HUES48 (cell line): ENCODE data around the gene DLG2.

Source experiments
- H3K27ac ChIP-seq: one replicate; pipeline ENCODE4 v1.7.0; 2013; ENCODE audit warnings: low read depth, low read length, inconsistent platforms
- H3K27me3 ChIP-seq: 2 replicates; pipeline ENCODE4 v1.6.1; 2013; ENCODE audit warnings: mild to moderate bottlenecking, low read length; ENCODE audit not compliant: control insufficient read depth, insufficient read depth
- H3K36me3 ChIP-seq: 2 replicates; pipeline ENCODE4 v1.6.1; 2013; ENCODE audit warnings: low read length; ENCODE audit not compliant: control insufficient read depth, insufficient read depth
- H3K4me1 ChIP-seq: 2 replicates; pipeline ENCODE4 v1.6.1; 2013; ENCODE audit warnings: mild to moderate bottlenecking, low read length; ENCODE audit not compliant: control insufficient read depth, insufficient read depth
- H3K4me3 ChIP-seq: 2 replicates; pipeline ENCODE4 v1.5.1; 2013; ENCODE audit warnings: mild to moderate bottlenecking, low read depth, low read length
- H3K9ac ChIP-seq: 2 replicates; pipeline ENCODE4 v1.6.1; 2013; ENCODE audit warnings: mild to moderate bottlenecking, low read depth, low read length, moderate library complexity
- H3K9me3 ChIP-seq: 2 replicates; pipeline ENCODE4 v1.6.1; 2013; ENCODE audit warnings: low read length; ENCODE audit not compliant: control insufficient read depth, insufficient read depth

The DLG2 gene

DNA sequence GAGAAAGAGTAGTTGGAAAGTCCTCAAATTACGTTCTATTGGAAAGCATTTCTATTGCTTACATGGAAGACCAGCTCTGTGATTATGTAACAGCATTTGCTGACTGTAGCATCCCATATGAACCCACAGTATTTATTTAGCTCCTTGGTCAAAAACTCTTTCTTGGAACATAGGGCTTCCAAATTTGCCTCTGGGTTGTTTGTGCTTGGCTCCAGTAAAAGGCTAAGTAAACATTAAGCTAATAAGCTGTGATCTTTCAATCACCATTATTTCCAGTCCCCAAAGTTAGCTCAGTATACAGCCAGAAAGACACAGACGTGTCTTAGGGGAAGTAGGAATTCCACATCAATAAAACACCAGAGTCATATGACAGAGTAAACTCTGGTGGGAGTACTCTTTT lies 668.8 kb downstream of the DLG2 start:
- Histone ChIP-seq H3K27ac (no peak overlapping the region), H3K4me3 (no peak overlapping the region), H3K36me3 (no peaks in the 10 kb centered on the region), H3K9me3 (no peaks in the 10 kb centered on the region), H3K9ac (no peak overlapping the region), H3K27me3 (no peaks in the 10 kb centered on the region), H3K4me1 (no peaks in the 10 kb centered on the region)

DNA sequence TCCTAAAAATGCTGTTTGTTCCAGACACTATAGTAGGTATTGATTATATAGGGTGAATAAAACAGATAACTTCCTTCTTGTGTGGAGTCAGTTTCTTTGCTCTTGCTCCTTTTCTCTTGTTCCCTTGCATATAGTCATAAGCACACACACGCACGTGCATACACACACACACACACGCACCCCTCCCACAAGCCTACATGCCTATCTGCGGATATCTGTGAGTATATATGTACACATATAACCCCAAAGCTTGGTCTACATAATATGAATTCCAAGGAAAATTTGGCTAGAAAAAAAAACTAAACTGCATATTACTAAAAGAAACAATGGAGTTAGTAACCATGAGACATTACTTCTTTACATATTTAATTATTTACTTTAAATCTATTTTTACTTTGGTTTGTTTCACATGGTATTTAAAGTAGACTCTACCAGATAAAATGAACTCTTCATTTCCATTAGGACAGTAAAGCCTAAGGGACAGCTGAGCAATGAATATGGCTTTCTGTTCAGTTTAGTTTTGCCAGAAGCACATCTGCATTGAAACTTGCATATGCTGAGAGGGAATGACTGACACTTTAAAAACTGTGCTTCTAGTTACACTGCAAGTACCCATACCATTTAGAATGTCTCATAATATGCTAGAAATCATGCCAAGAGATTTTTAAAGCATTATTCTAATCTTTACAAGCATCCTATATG lies 676.4 kb downstream of the DLG2 start:
- Histone ChIP-seq H3K36me3 (no peaks in the 10 kb centered on the region), H3K4me1 (peaks cover 17% of the 10 kb centered on the region), H3K9ac (no peak overlapping the region), H3K27me3 (no peaks in the 10 kb centered on the region), H3K9me3 (no peaks in the 10 kb centered on the region), H3K4me3 (no peak overlapping the region), H3K27ac (no peak overlapping the region)

DNA sequence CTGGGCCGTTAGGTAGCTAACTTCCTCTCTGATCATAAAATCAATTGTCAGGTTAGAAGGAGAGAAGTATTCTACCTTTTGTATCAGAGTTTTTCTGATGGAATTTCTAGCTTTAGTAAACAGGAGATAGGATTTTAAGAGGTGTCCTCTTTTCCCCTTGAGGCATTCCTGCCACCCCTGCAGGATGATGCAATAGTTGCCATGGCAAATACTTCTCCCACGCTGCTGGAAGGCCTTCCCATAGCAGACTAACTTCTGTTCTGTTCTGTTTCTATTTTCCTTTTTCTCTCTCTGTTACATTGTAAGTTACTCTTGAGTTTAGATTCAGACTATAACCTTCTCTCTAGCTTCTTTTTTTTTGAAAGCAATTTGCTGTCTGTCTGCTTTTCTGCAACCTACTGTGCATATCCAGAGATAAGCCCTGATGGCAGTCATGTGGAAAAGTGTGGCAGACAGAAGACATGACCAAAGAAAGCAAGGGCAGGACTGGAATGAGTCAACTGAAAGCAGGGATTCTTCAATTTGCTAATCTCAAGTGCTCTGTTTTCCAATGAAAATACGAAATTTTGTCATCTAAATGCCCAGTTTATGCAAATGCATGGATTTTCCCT lies 679.1 kb downstream of the DLG2 start:
- H3K4me1 ChIP-seq: peaks cover 17% of the 10 kb centered on the region
- no peaks in the 10 kb centered on the region for H3K27me3 ChIP-seq
- H3K9me3 ChIP-seq: no peaks in the 10 kb centered on the region
- H3K9ac ChIP-seq: no peak overlapping the region
- no peaks in the 10 kb centered on the region for H3K36me3 ChIP-seq
- no peak overlapping the region for H3K4me3 ChIP-seq
- H3K27ac ChIP-seq: no peak overlapping the region

DNA sequence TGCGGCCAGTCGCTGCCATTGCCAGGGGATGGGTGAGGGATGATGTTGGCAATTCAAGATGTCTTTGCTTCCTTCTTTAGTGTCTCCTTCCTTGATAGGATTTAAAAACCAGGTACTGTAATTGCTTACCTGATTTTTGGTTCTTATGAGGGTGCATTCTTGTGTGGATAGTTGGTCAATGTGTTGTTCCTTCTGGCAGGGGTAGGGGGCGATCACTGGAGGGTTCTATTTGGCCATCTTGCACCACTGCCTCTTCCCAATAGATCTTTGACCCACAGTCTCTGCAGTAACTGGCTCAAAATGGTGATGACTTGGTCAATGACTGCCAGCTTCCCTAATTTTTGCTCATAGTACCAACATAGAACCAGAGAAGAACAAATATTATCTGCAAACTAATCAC lies 680.1 kb downstream of the DLG2 start:
- H3K9ac ChIP-seq: no peak overlapping the region
- H3K4me3 ChIP-seq: no peak overlapping the region
- no peaks in the 10 kb centered on the region for H3K36me3 ChIP-seq
- peaks cover 17% of the 10 kb centered on the region for H3K4me1 ChIP-seq
- no peaks in the 10 kb centered on the region for H3K27me3 ChIP-seq
- H3K27ac ChIP-seq: no peak overlapping the region
- no peaks in the 10 kb centered on the region for H3K9me3 ChIP-seq

DNA sequence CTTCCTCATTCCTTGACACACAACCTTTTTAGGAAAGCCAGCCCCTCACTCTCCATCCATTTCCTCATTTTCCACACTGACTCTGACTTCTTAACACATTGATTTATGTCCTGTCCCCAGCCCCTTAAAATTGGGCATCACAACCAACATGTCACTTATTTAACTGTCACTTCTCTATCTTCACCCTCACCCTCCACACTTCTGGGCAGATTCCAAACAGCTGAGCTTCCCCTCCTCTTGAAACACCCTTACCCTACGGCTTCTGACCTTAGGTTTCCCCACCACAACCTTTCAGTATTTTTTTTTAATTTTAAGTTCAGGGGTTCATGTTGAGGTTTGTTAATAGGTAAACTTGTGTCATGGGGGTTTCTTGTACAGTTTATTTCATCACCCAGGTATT lies 696.3 kb downstream of the DLG2 start:
- no peaks in the 10 kb centered on the region for H3K36me3 ChIP-seq
- H3K9ac ChIP-seq: no peak overlapping the region
- no peaks in the 10 kb centered on the region for H3K4me1 ChIP-seq
- no peak overlapping the region for H3K4me3 ChIP-seq
- no peaks in the 10 kb centered on the region for H3K27me3 ChIP-seq
- H3K9me3 ChIP-seq: no peaks in the 10 kb centered on the region
- H3K27ac ChIP-seq: no peak overlapping the region

DNA sequence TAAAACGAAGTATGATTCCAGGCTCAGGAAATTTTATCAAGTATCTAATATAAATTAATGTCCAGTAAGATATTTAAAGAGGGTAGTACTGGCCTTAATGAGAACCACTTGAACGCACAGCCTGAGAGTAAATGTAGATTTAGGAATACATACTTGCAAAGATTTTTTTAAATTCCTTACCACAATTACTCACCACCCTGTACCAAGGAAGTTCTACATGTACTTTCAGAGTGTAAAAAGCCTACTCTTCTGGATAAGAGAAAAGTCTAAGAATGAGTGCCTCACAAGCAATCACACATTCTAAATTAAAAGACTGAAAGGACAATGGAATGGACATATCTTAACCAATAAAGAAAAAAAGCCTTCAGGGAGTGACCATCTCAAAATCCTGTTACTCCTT lies 697.4 kb downstream of the DLG2 start:
- H3K4me1 ChIP-seq: peaks cover 2% of the 10 kb centered on the region; the same call in 1 of the 2 replicates
- H3K36me3 ChIP-seq: no peaks in the 10 kb centered on the region
- no peaks in the 10 kb centered on the region for H3K9me3 ChIP-seq
- no peak overlapping the region for H3K27ac ChIP-seq
- no peak overlapping the region for H3K4me3 ChIP-seq
- H3K9ac ChIP-seq: no peak overlapping the region
- no peaks in the 10 kb centered on the region for H3K27me3 ChIP-seq

DNA sequence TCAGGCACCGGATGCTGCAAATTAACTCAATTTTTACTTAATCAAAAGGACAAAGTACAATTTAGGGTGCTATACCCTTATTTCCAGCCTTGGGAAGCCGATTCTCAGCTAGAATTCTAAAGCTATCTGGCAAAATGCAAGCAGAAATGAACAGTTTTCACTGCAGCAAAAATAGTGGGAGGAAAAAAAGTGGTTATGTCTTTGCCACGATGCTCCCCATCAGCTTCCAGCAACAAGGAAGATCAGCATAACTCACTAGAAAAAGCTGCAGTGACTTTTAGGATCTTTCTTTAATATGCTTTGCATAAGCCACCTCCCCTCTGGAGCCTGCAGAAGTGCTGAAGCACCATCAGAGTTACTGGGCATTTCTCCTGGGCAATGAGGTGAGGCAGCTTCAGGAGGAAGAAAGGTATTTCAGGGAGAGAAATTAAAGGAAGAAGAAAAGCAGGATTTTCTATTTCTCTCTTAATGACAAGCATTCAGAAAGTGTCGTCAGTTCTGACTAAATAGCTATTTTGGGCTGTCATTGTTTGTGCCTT lies 702.9 kb downstream of the DLG2 start:
- H3K4me1 ChIP-seq: peaks cover 55% of the 10 kb centered on the region
- no peaks in the 10 kb centered on the region; the same call in 1 of the 2 replicates for H3K27me3 ChIP-seq
- H3K4me3 ChIP-seq: no peak overlapping the region
- H3K36me3 ChIP-seq: no peaks in the 10 kb centered on the region
- H3K9me3 ChIP-seq: no peaks in the 10 kb centered on the region
- no peak overlapping the region for H3K9ac ChIP-seq
- H3K27ac ChIP-seq: no peak overlapping the region

DNA sequence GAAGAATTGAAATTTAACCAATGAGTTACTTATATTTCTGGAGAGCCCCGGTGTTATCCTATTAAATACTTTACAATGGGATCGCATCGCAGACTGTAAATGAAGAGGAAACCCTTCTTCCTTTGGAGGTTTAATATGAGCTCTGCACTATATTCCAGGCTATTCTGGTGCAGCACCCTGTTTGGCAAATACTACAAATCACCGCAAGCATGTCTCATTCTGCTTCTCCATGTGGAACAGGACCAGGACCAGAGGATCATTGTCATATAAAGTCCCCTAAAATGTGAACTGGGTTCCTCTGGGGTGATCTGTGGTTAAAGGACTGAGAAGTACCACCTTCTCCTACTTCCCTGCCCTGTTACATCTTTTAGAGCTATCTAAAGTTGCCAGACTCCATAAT lies 703.7 kb downstream of the DLG2 start:
- Histone ChIP-seq H3K9ac (no peak overlapping the region), H3K4me3 (no peak overlapping the region)

DNA sequence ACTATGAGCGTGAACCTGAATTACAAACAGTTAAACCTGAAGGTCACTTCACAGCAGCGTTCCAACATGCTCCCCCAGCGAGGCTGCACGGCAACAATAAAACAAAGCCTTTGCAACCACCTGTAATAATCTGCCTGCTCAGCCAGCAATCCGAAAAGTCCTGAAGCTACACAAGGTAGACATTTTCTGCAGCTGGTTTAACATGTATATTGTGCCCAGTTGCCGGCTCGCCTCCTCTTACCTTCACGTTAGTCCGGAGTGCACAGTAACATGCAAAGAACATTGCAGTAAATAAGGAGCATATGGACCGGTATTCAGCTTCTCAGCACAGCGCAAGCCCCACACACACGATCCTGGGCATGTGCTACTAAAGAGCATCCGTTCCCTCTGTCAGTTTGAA lies 704.3 kb downstream of the DLG2 start:
- peak overlapping the region; percentile 42; the same call in 1 of the 2 replicates for H3K4me3 ChIP-seq
- no peaks in the 10 kb centered on the region; the same call in 1 of the 2 replicates for H3K27me3 ChIP-seq
- no peaks in the 10 kb centered on the region for H3K9me3 ChIP-seq
- H3K4me1 ChIP-seq: peaks cover 59% of the 10 kb centered on the region
- H3K36me3 ChIP-seq: no peaks in the 10 kb centered on the region
- H3K9ac ChIP-seq: peak overlapping the region; percentile 23; the same call in 1 of the 2 replicates
- H3K27ac ChIP-seq: peak overlapping the region; percentile 90

More for the DNA sequence above, 703.7 kb downstream of the DLG2 start:
- Histone ChIP-seq H3K27ac (peak overlapping the region; percentile 22), H3K27me3 (no peaks in the 10 kb centered on the region; the same call in 1 of the 2 replicates), H3K36me3 (no peaks in the 10 kb centered on the region), H3K9me3 (no peaks in the 10 kb centered on the region), H3K4me1 (peaks cover 59% of the 10 kb centered on the region)

DNA sequence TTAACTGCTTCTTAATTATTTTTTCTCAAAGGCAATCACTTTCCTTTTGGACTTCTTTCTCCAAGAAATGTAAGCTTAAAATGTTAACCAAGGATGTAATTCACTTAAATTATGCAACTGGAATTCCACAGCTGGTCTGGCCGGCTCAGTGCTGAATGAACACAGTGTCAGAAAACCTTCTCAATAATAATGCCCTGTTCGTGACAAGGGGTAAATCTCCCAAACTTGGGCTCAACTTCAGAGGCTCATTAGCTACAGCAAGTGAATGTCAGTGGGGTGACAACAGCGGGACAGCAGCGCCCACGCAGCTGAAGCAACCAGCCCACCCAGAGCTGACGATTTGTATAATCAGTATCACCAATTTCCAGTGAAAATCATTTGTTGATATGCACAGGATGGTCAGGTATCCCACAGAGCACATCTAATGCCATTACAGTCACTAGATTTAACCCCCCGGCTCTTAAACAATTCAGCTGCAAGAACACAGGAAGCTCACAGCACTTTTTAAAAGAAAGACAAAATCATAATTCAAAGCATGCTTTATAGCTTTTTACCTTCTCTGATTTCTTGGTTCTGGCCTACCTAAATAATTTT lies 704.8 kb downstream of the DLG2 start:
- Histone ChIP-seq H3K27ac (peak overlapping the region; percentile 90), H3K9me3 (no peaks in the 10 kb centered on the region), H3K4me1 (peaks cover 59% of the 10 kb centered on the region), H3K27me3 (no peaks in the 10 kb centered on the region; the same call in 1 of the 2 replicates), H3K36me3 (no peaks in the 10 kb centered on the region), H3K4me3 (peak overlapping the region; percentile 42), H3K9ac (peak overlapping the region; percentile 23; the same call in 1 of the 2 replicates)

DNA sequence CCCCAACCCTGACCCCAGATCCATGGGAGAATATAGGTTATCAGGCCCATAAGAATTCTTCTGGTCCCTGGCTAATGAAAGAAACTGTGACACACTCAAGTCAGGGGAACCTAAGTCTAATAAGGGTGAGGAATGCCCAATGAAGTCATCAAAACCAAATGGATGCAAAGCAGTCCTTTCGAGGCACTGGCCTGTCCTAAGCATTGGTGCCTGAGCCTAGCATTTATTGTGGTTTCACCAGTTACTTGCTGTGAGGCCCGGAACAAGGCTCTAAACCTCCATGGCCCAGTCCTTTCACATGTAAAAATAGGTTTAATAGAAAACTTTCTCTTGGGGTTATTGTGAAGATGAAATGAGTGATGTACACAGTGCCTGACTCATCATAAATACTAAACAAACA lies 712.6 kb downstream of the DLG2 start:
- no peak overlapping the region for H3K9ac ChIP-seq
- H3K27ac ChIP-seq: peak overlapping the region; percentile 37

More for the DNA sequence above, 712.6 kb downstream of the DLG2 start:
- no peak overlapping the region for H3K4me3 ChIP-seq
- H3K27me3 ChIP-seq: no peaks in the 10 kb centered on the region
- H3K4me1 ChIP-seq: peaks cover 15% of the 10 kb centered on the region
- no peaks in the 10 kb centered on the region for H3K9me3 ChIP-seq
- H3K36me3 ChIP-seq: no peaks in the 10 kb centered on the region
